ENCODE data around the gene MTTP. TPM values are rescaled to one million over a fixed set of nuclear protein-coding genes. Genes with fewer than 3 reads are reported as not detected.
A peak's percentile ranks its signal among the peaks of the same experiment; 100 is the strongest.

MTTP gene
- total and polyA plus RNA-seq, 5 donors, result 0.59 to 1.3 (median 1.0) TPM

DNA sequence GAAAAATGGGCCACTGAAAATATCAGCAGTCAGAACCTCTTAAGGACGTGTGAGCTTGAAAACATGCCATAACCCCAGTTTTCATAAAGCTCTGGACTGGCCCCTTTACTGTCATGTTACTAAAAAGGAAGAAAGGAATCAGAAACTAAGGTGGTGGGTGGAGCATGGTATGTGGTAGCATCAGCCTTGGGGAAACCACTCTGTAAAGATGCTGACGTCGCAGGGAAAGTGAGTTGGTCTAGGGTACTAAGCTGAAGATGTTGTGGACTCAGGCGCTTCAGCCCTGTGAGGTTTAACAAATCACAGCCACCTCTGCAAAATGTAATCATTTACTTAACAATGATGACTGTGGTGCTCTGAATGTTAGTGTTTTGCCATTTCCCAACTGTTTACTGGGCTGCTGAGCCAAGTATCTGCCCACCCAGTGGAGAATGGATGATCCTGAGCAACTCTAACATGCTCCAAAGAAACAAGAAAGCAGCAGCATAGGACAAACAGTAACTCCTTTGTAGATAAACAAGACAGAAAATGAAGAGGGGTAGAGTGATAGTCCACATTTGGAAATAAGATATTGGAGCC is 49.6 kb downstream of the MTTP start:
- ATAC-seq, result no peak
- intact Hi-C loops (cut with DNase I), result no loop called here

GRCh38 chr4:99625369-99625768 is 50.7 kb downstream of the MTTP start:
- Histone ChIP-seq H3K9me3 (ENCODE audit: control insufficient read depth, low read length) (no peaks in the 10 kb centered on the region), H3K27me3 (ENCODE audit: control insufficient read depth, insufficient read depth) (no peaks in the 10 kb centered on the region), H3K27ac (ENCODE audit: low read length) (no peak overlapping the region), H3K4me1 (ENCODE audit: control insufficient read depth, insufficient read depth, low read length) (no peaks in the 10 kb centered on the region), H3K4me3 (ENCODE audit: low read length) (no peak overlapping the region)
- 79% methylated on average over 5 of the region's 5 CpGs for WGBS
- intact Hi-C loops (cut with DNase I), result no loop called here
- DNase-seq (peak in 1 of 3 donors; percentile 27), ATAC-seq (no peak)

More for the DNA sequence above, 49.6 kb downstream of the MTTP start:
- no peak for DNase-seq
- no peaks in the 10 kb centered on the region for H3K4me1 ChIP-seq (ENCODE audit: control insufficient read depth, insufficient read depth, low read length)
- 67% methylated on average over 4 of the region's 4 CpGs for WGBS
- no peaks in the 10 kb centered on the region for H3K9me3 ChIP-seq (ENCODE audit: control insufficient read depth, low read length)
- peak overlapping the region; percentile 84 for H3K27ac ChIP-seq (ENCODE audit: low read length)
- no peak overlapping the region for H3K4me3 ChIP-seq (ENCODE audit: low read length)
- no peaks in the 10 kb centered on the region for H3K27me3 ChIP-seq (ENCODE audit: control insufficient read depth, insufficient read depth)

DNA sequence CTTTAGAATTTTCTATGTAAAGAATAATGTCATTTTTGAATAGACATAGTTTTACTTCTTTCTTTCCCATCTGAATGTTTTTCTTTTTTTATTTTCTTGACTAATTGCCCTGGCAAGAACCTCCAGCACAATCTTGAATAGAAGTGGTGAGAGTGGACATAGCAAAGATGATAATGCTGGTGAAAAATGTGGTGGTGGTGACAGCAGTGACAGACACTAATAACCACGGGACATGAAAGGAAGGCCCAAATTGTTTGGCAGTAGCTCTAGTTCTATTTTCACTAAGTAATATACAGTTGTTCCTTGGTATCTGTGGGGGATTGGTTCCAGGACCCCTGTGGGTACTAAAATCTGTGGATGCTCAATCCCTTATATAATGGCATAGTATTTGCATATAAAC is 53.4 kb downstream of the MTTP start:
- Histone ChIP-seq H3K4me1 (ENCODE audit: control insufficient read depth, insufficient read depth, low read length) (no peaks in the 10 kb centered on the region), H3K27me3 (ENCODE audit: control insufficient read depth, insufficient read depth) (no peaks in the 10 kb centered on the region), H3K27ac (ENCODE audit: low read length) (no peak overlapping the region), H3K9me3 (ENCODE audit: control insufficient read depth, low read length) (no peaks in the 10 kb centered on the region), H3K4me3 (ENCODE audit: low read length) (no peak overlapping the region)
- WGBS, result 30% methylated on average over 1 of the region's 1 CpG
- DNase-seq (no peak), ATAC-seq (peak in 1 of 2 donors; percentile 56)
- intact Hi-C loops (cut with DNase I), result no loop called here

GRCh38 chr4:99629962-99630554 is 55.4 kb downstream of the MTTP start:
- Histone ChIP-seq H3K9me3 (ENCODE audit: control insufficient read depth, low read length) (no peaks in the 10 kb centered on the region), H3K4me1 (ENCODE audit: control insufficient read depth, insufficient read depth, low read length) (no peaks in the 10 kb centered on the region), H3K27ac (ENCODE audit: low read length) (no peak overlapping the region), H3K27me3 (ENCODE audit: control insufficient read depth, insufficient read depth) (no peaks in the 10 kb centered on the region), H3K4me3 (ENCODE audit: low read length) (no peak overlapping the region)
- ATAC-seq (no peak), DNase-seq (no peak)
- intact Hi-C loops (cut with DNase I), result no loop called here

DNA sequence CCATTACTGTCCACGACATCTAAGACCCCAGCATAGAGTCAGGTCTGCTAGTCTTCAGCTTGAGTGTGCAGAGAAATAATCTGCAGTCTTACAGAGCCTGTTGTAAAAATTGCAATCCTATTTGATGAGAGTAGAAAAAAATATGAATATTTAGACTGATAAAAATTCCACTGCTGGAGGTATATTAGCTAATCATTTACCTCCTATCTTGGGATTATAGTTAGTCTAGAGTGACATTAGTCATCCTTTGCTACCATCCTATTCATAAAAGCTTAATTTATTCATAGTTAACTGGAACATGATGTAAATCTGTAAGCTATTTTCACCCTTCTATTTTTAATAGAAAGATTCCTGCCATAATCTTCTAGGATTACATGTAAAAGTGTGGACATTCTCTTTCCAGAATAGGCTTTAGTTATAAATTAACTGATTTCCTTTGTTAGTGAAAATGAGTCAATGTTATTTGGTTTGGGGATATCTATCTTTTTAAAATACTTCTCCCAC is 56.3 kb downstream of the MTTP start:
- no peak overlapping the region for H3K27ac ChIP-seq (ENCODE audit: low read length)
- no peaks in the 10 kb centered on the region for H3K27me3 ChIP-seq (ENCODE audit: control insufficient read depth, insufficient read depth)
- WGBS, result 66% methylated on average over 1 of the region's 1 CpG
- ATAC-seq (no peak), DNase-seq (no peak)
- intact Hi-C loops (cut with DNase I), result no loop called here
- H3K9me3 ChIP-seq (ENCODE audit: control insufficient read depth, low read length), result no peaks in the 10 kb centered on the region
- no peaks in the 10 kb centered on the region for H3K4me1 ChIP-seq (ENCODE audit: control insufficient read depth, insufficient read depth, low read length)
- H3K4me3 ChIP-seq (ENCODE audit: low read length), result no peak overlapping the region

DNA sequence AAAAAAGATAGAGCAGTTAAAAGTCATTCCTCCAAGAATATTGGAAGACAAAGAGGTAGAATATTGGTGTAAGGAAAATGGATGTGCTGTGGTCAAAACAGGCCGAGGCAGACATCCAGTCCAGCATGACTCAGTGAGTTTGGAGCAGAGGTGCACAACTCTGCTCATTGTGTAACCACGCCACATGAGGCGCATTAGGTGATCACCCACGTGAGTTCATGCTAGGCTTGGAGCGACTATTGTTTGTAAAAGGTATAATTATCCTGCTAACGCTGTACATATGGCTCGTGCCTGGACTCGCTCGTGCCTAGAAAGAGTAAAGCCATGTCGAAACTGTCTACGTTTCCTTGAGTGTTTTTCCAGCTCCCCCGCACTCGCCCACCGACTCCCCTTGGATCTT is 59.1 kb downstream of the MTTP start:
- DNase-seq (no peak), ATAC-seq (no peak)
- Histone ChIP-seq H3K27me3 (ENCODE audit: control insufficient read depth, insufficient read depth) (no peaks in the 10 kb centered on the region), H3K27ac (ENCODE audit: low read length) (no peak overlapping the region), H3K4me1 (ENCODE audit: control insufficient read depth, insufficient read depth, low read length) (no peaks in the 10 kb centered on the region), H3K4me3 (ENCODE audit: low read length) (no peak overlapping the region), H3K9me3 (ENCODE audit: control insufficient read depth, low read length) (no peaks in the 10 kb centered on the region)
- WGBS, result 90% methylated on average over 14 of the region's 14 CpGs
- intact Hi-C loops (cut with DNase I), result no loop called here

- H3K4me1 ChIP-seq (ENCODE audit: control insufficient read depth, insufficient read depth, low read length), result no peaks in the 10 kb centered on the region
These were observed 60.2 kb downstream of the MTTP start for GRCh38 chr4:99634742-99635360.

DNA sequence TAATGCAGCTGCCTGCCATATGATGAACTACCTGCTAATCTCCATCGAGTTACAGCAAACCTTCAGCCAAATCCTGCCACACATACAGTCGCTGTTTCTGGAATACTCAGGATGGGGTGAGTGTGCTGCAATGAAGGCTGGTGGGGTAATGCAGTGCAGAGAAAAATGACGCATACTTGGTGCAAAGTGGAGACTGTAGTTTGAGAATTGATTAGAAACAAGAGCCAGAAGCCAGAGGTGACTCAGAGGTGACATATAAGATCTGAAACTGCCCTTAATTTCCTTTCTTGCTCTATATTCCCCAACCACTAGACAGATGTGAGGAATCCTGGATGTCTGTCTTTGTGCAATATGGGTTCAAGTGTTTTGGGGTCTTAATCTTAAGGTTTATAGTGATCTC is 61.0 kb downstream of the MTTP start:
- H3K27me3 ChIP-seq (ENCODE audit: control insufficient read depth, insufficient read depth), result no peaks in the 10 kb centered on the region
- DNase-seq, result no peak
- H3K27ac ChIP-seq (ENCODE audit: low read length), result no peak overlapping the region
- no peak for ATAC-seq
- no peaks in the 10 kb centered on the region for H3K4me1 ChIP-seq (ENCODE audit: control insufficient read depth, insufficient read depth, low read length)
- no peaks in the 10 kb centered on the region for H3K9me3 ChIP-seq (ENCODE audit: control insufficient read depth, low read length)
- H3K4me3 ChIP-seq (ENCODE audit: low read length), result no peak overlapping the region
- intact Hi-C loops (cut with DNase I), result no loop called here
- 87% methylated on average over 3 of the region's 3 CpGs for WGBS

More at GRCh38 chr4:99634742-99635360, 60.2 kb downstream of the MTTP start:
- intact Hi-C loops (cut with DNase I), result no loop called here
- Histone ChIP-seq H3K27me3 (ENCODE audit: control insufficient read depth, insufficient read depth) (no peaks in the 10 kb centered on the region), H3K4me3 (ENCODE audit: low read length) (no peak overlapping the region), H3K9me3 (ENCODE audit: control insufficient read depth, low read length) (no peaks in the 10 kb centered on the region), H3K27ac (ENCODE audit: low read length) (no peak overlapping the region)
- 48% methylated on average over 1 of the region's 1 CpG for WGBS
- no peak for DNase-seq
- ATAC-seq, result no peak

- H3K27ac ChIP-seq (ENCODE audit: low read length), result no peak overlapping the region
- ATAC-seq, result no peak
- no peak for DNase-seq
- 87% methylated on average over 2 of the region's 2 CpGs for WGBS
- H3K4me3 ChIP-seq (ENCODE audit: low read length), result no peak overlapping the region
- no peaks in the 10 kb centered on the region for H3K27me3 ChIP-seq (ENCODE audit: control insufficient read depth, insufficient read depth)
- intact Hi-C loops (cut with DNase I), result no loop called here
- H3K9me3 ChIP-seq (ENCODE audit: control insufficient read depth, low read length), result no peaks in the 10 kb centered on the region
- H3K4me1 ChIP-seq (ENCODE audit: control insufficient read depth, insufficient read depth, low read length), result no peaks in the 10 kb centered on the region
These were observed 61.8 kb downstream of the MTTP start for GRCh38 chr4:99636422-99636821.

GRCh38 chr4:99637174-99637573 is 62.5 kb downstream of the MTTP start:
- ATAC-seq (no peak), DNase-seq (no peak)
- intact Hi-C loops (cut with DNase I), result no loop called here
- Histone ChIP-seq H3K4me3 (ENCODE audit: low read length) (no peak overlapping the region), H3K27ac (ENCODE audit: low read length) (no peak overlapping the region), H3K4me1 (ENCODE audit: control insufficient read depth, insufficient read depth, low read length) (no peaks in the 10 kb centered on the region), H3K27me3 (ENCODE audit: control insufficient read depth, insufficient read depth) (no peaks in the 10 kb centered on the region), H3K9me3 (ENCODE audit: control insufficient read depth, low read length) (no peaks in the 10 kb centered on the region)
- 44% methylated on average over 5 of the region's 5 CpGs for WGBS

DNA sequence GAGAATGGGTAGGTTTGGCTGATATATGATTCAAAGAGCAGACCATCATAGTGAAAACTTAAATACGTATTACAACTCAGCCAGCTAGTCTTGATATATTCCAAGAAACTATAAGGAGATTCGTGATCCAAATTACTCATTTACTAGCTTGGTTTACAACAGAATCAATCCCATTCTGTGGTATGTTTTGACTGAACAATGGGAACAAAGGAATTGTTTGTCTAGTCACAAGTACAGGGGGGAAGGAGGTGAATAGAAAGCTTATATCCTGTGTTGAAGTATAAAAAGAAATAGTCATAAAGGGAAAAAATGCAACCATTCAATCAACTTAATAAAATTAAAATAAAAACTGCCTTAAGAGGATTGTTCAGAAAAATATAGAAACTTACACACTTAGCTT is 66.1 kb downstream of the MTTP start:
- 73% methylated on average over 2 of the region's 2 CpGs for WGBS
- H3K27ac ChIP-seq (ENCODE audit: low read length), result no peak overlapping the region
- DNase-seq (no peak), ATAC-seq (no peak)
- no peaks in the 10 kb centered on the region for H3K9me3 ChIP-seq (ENCODE audit: control insufficient read depth, low read length)
- H3K27me3 ChIP-seq (ENCODE audit: control insufficient read depth, insufficient read depth), result no peaks in the 10 kb centered on the region
- no peak overlapping the region for H3K4me3 ChIP-seq (ENCODE audit: low read length)
- no peaks in the 10 kb centered on the region for H3K4me1 ChIP-seq (ENCODE audit: control insufficient read depth, insufficient read depth, low read length)
- intact Hi-C loops (cut with DNase I), result no loop called here

Measured in right cardiac atrium (tissue), 5 donors.